NT2/D1 (cell line): Measurements from ENCODE around the gene PRKX.
"Not testable (repeated sequence)": the region's sequence is repeated elsewhere in the genome, so short reads cannot be mapped to it uniquely, and the experiment has no call there.

Source experiments
- DNase-seq: peaks from one replicate; pipeline ENCODE4 v3.0.0-alpha.2; 2011; ENCODE audit warnings: low read depth, low spot score
- H3K27me3 ChIP-seq: 2 replicates; pipeline ENCODE4 v1.6.0; 2011; ENCODE audit warnings: mild to moderate bottlenecking; ENCODE audit not compliant: insufficient read length, insufficient read depth
- H3K36me3 ChIP-seq: 2 replicates; pipeline ENCODE4 v1.6.1; 2011; ENCODE audit warnings: mild to moderate bottlenecking, low read length, mixed read lengths; ENCODE audit not compliant: insufficient read depth, insufficient read length
- H3K4me1 ChIP-seq: 2 replicates; pipeline ENCODE4 v1.5.1; 2011; ENCODE audit not compliant: insufficient read depth, insufficient read length
- H3K4me3 ChIP-seq: 2 replicates; pipeline ENCODE4 v1.5.1; 2011; ENCODE audit warnings: low read depth; ENCODE audit not compliant: insufficient read length
- H3K9ac ChIP-seq: 2 replicates; pipeline ENCODE4 v1.6.0; 2011; ENCODE audit warnings: low read depth; ENCODE audit not compliant: insufficient read length
- H3K9me3 ChIP-seq: 2 replicates; pipeline ENCODE4 v1.5.1; 2011; ENCODE audit warnings: mild to moderate bottlenecking, low read length; ENCODE audit not compliant: insufficient read depth
- SUZ12 ChIP-seq: IDR thresholded peaks from 2 replicates; pipeline ENCODE4 v1.6.1; 2011; ENCODE audit not compliant: insufficient read length, insufficient read depth; ENCODE audit errors: extremely low read depth
- YY1 ChIP-seq: IDR thresholded peaks from 2 replicates; pipeline ENCODE4 v1.6.1; 2011; ENCODE audit not compliant: insufficient read length, insufficient read depth
- ZNF274 ChIP-seq: IDR thresholded peaks from 2 replicates; pipeline ENCODE4 v1.6.1; 2011; ENCODE audit warnings: mild to moderate bottlenecking, low read depth, low read length

The PRKX gene

DNA sequence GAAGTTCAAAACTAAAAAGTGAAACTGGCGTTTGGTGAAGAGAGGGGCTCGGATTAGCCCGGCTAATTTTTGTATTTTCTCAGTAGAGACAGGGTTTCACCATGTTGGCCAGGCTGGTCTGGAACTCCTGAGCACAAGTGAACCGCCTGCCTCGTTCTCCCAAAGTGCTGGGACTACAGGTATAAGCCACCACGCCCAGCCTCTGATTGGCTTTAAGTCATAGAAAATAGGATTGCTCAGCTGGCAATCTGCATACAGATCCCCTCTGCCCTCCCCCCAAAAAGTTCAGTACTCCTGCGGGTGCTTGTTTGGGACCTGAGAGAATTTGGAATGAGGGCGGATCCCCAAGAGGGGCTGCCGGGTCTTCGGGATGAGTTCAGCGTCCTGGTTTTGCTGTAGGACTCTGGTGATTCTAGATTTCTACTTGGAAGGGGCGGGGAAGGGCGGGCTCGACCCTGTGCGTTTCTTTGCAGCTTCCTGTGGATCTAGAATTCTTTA lies 537 bp upstream of the PRKX start:
- peak overlapping the region; percentile 50 for H3K9ac ChIP-seq
- H3K27me3 ChIP-seq = peaks cover 14% of the 10 kb centered on the region
- H3K4me1 ChIP-seq = no peaks in the 10 kb centered on the region
- peaks cover 2% of the 10 kb centered on the region for H3K36me3 ChIP-seq
- TF ChIP-seq ZNF274 (no peak), SUZ12 (no peak)
- no peak for DNase-seq
- H3K4me3 ChIP-seq = peak overlapping the region; percentile 45
- peaks cover 9% of the 10 kb centered on the region; the same call in 1 of the 2 replicates for H3K9me3 ChIP-seq

DNA sequence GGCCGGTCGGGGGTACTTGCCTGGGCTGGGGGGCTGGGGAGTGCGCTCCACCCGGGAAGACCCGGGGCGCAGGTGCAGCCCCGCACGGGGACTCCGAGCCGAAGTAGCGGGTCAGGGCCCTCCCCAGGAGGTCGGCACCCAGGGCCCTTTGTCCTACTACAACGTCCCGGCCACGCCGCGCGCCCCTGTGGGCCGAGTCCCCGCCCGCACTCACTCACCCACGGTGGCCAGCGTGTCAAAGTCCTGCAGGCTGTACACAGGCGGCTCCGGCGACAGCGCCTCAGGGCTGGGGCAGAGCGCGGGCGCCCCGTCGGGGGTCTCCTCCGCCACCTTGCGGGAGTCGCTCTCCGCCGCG lies 602 bp downstream of the PRKX start:
- TF ChIP-seq ZNF274 = no peak
- no peak for TF ChIP-seq YY1
- no peak for TF ChIP-seq SUZ12
- Histone ChIP-seq H3K9me3 (peaks cover 4% of the 10 kb centered on the region; the same call in 1 of the 2 replicates), H3K27me3 (peaks cover 14% of the 10 kb centered on the region), H3K4me1 (no peaks in the 10 kb centered on the region), H3K9ac (peak overlapping the region; percentile 87), H3K36me3 (peaks cover 3% of the 10 kb centered on the region), H3K4me3 (peak overlapping the region; percentile 66)
- DNase-seq = no peak

DNA sequence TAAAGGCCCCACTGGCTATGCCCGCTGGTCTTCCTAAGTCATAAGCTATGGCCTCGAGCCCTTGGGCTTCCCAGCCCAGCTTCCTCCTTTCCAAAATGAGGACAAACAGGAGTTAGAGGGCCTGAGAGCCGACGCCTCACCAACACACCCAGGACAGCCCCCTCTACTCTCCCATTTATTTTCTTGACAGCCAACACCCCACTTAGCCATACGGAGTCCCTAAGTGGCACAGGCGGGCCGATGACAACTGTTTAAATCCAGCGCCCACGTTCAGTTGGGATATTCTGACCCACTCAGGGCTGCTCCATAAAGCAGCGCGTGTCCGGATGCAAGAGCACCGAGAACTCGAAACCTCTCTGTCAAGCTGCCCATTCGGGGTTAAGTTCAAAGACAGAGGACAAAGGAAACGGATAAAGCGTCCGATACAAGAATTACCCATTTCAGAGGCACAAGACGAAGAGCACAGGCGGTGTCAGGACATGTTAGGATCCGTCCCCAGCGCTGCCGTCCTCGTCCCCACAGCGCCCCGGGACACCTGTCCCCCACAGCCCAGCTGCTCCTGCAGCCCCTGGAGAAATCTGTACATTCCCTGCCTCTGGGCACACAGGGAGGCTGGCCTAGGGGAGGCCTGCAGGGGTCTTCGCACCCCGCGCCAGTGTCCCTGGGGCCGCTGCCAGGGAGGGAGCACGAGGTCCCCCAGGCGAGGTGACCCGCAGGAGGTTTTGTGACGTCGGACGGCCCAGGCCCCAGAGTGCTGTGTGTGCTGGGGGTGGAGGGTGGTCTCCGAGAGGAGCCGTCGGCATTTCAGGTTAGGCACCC lies 1.2 kb downstream of the PRKX start:
- DNase-seq = no peak
- H3K9me3 ChIP-seq = no peaks in the 10 kb centered on the region
- peaks cover 14% of the 10 kb centered on the region for H3K27me3 ChIP-seq
- H3K4me3 ChIP-seq = peak overlapping the region; percentile 66
- peak overlapping the region; percentile 87 for H3K9ac ChIP-seq
- no peak for TF ChIP-seq SUZ12
- TF ChIP-seq YY1 = no peak
- peaks cover 3% of the 10 kb centered on the region for H3K36me3 ChIP-seq
- no peaks in the 10 kb centered on the region for H3K4me1 ChIP-seq

DNA sequence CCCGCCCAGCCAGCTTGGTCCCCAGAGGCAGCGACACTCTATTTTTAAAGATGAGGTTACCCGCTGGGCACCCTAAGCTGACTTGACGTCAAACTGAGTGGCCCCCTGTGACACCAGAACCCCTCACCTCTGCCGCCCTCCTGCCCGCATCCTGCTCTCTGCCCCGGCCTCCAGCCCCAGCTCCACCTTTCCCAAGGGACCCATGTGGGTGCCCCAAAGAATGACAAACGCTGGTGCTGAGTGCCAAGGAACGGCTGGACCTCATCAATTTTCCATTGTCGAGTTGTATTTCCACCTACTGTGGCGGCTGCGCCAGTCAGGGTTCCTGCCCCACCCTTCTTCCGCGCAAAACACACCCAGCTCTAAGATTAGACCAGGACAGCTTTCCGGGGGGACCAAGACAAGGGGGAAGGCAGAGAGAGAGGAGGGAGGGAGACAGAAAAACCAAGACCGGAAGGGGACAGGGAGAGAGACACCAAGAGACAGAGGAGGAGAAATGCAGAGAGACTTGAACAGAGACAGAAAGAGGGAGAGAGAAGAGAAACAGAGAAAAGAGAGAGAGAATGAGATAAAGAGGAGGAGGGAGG lies 2.0 kb downstream of the PRKX start:
- Histone ChIP-seq H3K4me1 (no peaks in the 10 kb centered on the region), H3K36me3 (peaks cover 3% of the 10 kb centered on the region), H3K27me3 (peaks cover 14% of the 10 kb centered on the region), H3K9ac (peak overlapping the region; percentile 42), H3K9me3 (no peaks in the 10 kb centered on the region), H3K4me3 (no peak overlapping the region)
- no peak for TF ChIP-seq YY1
- DNase-seq = no peak

DNA sequence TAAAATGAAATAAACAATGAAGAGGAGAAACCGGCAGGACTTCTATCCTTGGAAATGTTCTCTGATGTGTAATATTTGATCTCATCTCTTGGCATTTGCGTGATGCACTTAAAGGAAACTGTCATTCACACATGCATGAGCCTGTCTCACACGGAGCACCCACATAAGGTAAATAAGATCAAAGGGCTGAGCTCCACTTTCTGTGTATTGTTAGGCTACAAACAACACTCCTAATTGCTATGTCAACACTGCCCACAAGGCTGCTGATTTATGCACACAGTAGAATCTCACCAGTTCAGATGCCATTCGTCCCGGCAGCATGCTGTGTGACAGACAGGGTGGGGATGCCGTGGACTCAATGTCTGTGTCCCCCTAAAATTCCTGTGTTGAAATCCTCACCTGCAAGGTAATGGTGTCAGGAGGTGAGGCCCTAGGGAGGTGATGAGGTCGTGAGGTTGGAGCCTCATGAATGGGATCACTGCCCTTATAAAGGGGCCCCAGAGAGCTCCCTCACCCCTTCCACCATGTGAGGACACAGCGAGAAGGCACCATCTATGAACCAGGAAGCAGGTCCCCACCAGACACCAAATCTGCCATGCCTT lies 5.7 kb downstream of the PRKX start:
- not testable (repeated sequence) for H3K9me3 ChIP-seq, H3K4me3 ChIP-seq, H3K36me3 ChIP-seq, H3K9ac ChIP-seq, DNase-seq, H3K4me1 ChIP-seq
- H3K27me3 ChIP-seq = peaks cover 11% of the 10 kb centered on the region

DNA sequence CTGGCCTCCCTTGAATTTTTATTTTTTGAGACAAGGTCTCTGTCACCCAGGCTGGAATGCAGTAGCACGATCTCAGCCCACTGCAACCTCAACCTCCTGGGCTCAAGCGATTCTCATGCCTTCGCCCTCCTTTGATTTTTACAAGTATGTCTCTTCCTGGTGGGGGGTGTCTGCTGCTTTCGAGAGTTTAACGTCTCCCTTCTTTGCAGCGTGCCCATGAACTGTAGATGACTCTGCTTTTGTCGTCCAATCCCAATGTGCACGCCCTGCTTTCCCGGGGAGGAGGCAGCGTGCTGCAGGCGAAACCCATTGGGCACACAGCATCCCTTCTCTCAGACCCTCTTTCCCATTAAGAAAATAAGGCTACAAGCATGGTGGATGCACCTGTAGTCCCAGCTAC lies 7.0 kb downstream of the PRKX start:
- no peak for DNase-seq
- no peak for TF ChIP-seq SUZ12
- TF ChIP-seq YY1 = no peak
- TF ChIP-seq ZNF274 = no peak
- H3K9me3 ChIP-seq = no peaks in the 10 kb centered on the region
- no peaks in the 10 kb centered on the region for H3K4me1 ChIP-seq
- no peak overlapping the region for H3K4me3 ChIP-seq
- H3K27me3 ChIP-seq = no peaks in the 10 kb centered on the region
- peaks cover 9% of the 10 kb centered on the region for H3K36me3 ChIP-seq
- no peak overlapping the region for H3K9ac ChIP-seq

DNA sequence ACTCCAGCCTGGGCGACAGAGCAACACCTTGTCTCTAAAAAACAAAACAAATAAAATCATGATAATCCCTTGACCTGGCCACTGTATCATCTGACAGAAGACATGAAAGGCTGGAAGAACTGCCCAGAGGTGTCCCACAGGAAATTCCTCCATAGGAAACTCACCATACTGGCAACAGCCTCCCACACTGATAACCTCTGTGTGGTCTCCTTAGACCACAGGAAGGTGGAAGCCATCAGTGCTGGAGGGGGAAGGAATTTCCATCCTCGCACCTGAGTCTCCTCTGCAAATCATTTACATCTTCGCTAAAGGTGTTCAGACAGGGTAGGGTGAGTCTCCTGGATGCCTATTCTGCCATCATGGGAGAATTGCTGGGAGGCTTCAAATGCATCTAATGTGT lies 10.2 kb downstream of the PRKX start:
- not testable (repeated sequence) for DNase-seq, H3K4me3 ChIP-seq, H3K4me1 ChIP-seq, H3K27me3 ChIP-seq, H3K9ac ChIP-seq, H3K36me3 ChIP-seq, H3K9me3 ChIP-seq

DNA sequence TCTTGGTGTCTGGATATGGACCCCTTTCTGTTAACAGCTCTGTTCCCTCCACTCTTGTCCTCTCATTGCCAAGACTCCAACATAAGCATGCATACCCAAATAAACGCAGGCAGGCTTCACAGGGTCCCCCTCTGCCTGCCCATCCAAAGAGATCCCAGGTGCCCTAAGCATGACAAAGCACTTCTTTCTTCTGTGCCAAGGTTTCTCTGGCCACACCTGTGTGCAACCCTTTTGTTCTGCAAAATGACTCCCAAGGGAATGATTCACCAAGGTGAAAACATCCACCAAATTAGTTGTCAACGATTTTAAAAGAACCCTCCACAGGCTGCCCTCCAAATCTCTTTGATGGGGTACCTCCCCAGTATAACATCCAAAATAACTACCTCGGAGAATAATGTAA lies 11.4 kb downstream of the PRKX start:
- H3K4me3 ChIP-seq, H3K36me3 ChIP-seq, DNase-seq, H3K4me1 ChIP-seq, H3K9me3 ChIP-seq, H3K27me3 ChIP-seq, H3K9ac ChIP-seq: not testable (repeated sequence)

DNA sequence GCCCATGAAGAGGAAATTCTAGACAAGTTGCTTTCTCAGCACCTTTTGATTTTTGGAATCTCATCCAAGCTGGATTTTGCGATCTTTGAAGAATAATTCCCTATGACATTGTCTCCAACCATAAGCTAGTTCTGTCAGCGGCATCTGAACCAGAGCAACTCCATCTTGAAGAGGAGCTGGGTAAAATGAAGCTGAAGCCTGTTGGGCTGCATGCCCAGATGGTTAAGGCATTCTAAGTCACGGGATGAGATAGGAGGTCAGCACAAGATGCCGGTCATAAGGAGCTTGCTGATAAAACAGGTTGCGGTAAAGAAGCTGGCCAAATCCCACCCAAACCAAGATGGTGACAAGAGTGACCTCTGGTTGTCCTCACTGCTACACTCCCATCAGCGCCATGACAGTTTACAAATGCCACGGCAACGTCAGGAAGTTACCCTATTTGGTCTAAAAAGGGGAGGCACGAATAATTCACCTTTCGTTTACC lies 12.0 kb downstream of the PRKX start:
- not testable (repeated sequence) for H3K27me3 ChIP-seq, H3K4me1 ChIP-seq, H3K9me3 ChIP-seq, H3K4me3 ChIP-seq, H3K36me3 ChIP-seq, H3K9ac ChIP-seq, DNase-seq
